ENCODE data around the gene VIPR2.

DNA sequence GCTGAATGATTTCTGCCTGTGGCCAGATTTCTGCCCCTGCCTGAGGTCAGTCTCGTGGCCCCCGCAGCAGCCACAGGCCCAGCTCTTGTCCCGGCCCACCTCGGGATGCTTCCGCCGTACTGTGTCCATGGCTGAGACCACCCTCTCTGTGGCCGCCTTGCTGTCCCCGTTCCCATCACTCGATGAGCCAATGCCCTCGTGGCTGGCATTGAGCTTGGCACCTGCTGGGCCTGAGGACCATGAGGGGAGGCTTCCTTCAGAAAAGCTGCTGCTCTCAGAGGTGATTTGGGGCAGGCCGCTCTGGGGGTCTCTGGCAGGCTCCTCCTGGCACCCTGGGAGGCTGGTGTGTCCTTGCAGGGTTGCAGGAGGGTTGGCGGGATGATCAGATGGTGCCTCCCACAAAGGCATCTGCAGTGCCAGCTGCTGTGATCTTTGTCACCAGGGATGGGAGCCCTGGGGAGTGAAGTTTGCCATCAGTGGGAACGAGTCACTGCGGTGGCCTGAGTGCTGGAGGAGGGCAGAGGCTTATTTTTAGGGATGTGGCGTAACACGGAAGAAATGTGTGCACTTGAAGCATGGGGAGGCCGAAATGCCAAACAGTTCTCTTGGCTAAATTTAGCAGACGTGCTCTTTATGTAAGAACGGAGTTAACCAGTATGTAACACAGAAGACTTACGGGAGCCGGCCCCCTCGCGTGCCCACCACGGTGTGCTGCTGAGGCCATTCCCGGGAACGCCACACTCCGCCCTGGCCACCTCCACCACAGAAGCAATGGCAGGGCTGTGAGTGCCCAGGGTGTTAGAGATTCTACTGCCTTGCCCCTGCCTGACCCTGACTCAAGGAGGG, 47.7 kb downstream of the VIPR2 start:
- TF ChIP-seq CTCF (IDR thresholded peaks at IDR 0.05) (no peak), POLR2A (IDR thresholded peaks at IDR 0.05) (no peak)
